SH-SY5Y (cell line): Measurements from ENCODE around the gene WNK2.

Experiments
- GATA2 ChIP-seq: IDR thresholded peaks from 2 replicates; pipeline ENCODE4 v1.6.1; 2011; ENCODE audit warnings: mild to moderate bottlenecking, low read depth, low read length
- GATA3 ChIP-seq: IDR thresholded peaks from 2 replicates; pipeline ENCODE4 v1.6.1; 2011; ENCODE audit warnings: low read depth, mild to moderate bottlenecking, low read length, moderate library complexity

GRCh38 chr9:93308158-93308602 is 124.2 kb downstream of the WNK2 start:
- TF ChIP-seq GATA2 (no peak), GATA3 (no peak)
